ENCODE data around the gene CHPF.

GRCh38 chr2:219544567-219544966, 958 bp upstream of the CHPF start:
- TF ChIP-seq ZNF384 (IDR thresholded peaks at IDR 0.05): no peak
- TF ChIP-seq SUZ12 (IDR thresholded peaks at IDR 0.05): no peak
- no peak for TF ChIP-seq BHLHE40 (IDR thresholded peaks at IDR 0.05; ENCODE audit: borderline replicate concordance)
